ENCODE data around the gene TRAF3IP1.

DNA sequence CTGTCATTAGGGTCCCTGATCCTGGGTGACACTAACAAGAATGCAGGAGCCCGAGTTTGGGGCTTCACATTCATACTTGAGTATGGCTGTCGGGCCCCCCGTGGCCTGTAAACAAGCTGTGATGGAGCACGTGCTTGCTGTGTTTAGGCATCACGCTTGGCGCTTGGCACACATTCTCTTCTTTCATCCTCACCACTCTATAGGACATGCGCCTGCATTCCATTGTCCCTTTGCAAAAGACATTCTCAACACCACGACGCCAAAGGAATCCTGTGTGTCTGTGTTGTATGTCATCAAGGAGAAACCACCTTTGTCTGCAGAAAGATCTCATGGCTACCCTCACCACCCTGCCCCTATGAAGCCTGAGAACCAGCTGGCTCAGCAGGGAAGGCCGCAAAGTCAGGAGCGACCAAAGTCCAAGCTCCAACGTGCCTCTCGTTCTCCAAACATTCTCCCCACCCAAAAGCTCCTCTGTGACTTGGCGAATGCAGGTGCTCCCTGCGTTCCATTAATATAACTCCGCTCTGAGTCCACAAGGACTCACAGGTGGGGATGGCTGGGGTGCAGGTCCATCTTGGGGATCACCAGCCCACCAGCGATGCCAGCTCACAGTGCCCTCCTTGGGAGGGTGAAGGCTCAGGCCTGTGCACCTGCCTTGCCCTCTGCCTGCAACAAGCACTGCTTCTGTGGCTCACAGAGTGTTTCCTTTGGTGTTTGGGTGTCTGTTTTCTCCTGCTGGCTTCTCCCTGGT, 25.8 kb upstream of the TRAF3IP1 start:
- no peak for TF ChIP-seq POLR2A (IDR thresholded peaks at IDR 0.05)
- TF ChIP-seq, protein P1, sequence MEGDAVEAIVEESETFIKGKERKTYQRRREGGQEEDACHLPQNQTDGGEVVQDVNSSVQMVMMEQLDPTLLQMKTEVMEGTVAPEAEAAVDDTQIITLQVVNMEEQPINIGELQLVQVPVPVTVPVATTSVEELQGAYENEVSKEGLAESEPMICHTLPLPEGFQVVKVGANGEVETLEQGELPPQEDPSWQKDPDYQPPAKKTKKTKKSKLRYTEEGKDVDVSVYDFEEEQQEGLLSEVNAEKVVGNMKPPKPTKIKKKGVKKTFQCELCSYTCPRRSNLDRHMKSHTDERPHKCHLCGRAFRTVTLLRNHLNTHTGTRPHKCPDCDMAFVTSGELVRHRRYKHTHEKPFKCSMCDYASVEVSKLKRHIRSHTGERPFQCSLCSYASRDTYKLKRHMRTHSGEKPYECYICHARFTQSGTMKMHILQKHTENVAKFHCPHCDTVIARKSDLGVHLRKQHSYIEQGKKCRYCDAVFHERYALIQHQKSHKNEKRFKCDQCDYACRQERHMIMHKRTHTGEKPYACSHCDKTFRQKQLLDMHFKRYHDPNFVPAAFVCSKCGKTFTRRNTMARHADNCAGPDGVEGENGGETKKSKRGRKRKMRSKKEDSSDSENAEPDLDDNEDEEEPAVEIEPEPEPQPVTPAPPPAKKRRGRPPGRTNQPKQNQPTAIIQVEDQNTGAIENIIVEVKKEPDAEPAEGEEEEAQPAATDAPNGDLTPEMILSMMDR (IDR thresholded peaks at IDR 0.05) = no peak

Measured in testis (tissue), 2 donors.